OCI-LY7 (cell line): ENCODE results near the gene POMGNT2.

Experiments used
- EZH2phosphoT487 ChIP-seq: fragments of 200-600 bp; sonication (generic); IDR thresholded peaks from 2 replicates; pipeline ENCODE4 v1.6.1; 2018; ENCODE audit warnings: low read depth, borderline replicate concordance, mild to moderate bottlenecking, mixed run types, antibody characterized with exemption, low read length, moderate library complexity, mixed read lengths
- TF ChIP-seq, protein P1 (sequence below): fragments of 200-600 bp; sonication (generic); conservative IDR thresholded peaks from 2 replicates; pipeline ENCODE4 v1.5.1; 2014; ENCODE audit warnings: mild to moderate bottlenecking, antibody characterized with exemption, low read length, moderate library complexity, mixed read lengths

DNA sequence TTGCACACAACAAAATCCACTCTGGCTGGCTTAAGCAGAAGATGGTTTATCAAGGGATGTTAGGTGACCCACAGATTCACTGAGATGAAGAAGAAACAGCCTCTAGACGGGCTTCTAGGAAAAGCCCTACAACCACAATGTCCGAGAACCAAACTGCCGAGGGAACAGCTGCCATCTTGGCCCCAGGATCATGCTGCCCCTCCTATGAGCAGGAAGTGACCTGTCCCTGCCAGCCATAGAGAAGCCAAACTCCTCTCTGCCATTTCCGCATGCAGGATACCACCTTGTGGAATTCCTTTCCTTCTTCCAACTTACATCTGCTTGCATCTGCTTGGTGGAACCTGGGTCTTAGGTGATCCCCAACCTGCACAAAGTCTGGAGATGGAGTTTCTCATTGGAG is 11.4 kb upstream of the POMGNT2 start:
- TF ChIP-seq, protein P1, sequence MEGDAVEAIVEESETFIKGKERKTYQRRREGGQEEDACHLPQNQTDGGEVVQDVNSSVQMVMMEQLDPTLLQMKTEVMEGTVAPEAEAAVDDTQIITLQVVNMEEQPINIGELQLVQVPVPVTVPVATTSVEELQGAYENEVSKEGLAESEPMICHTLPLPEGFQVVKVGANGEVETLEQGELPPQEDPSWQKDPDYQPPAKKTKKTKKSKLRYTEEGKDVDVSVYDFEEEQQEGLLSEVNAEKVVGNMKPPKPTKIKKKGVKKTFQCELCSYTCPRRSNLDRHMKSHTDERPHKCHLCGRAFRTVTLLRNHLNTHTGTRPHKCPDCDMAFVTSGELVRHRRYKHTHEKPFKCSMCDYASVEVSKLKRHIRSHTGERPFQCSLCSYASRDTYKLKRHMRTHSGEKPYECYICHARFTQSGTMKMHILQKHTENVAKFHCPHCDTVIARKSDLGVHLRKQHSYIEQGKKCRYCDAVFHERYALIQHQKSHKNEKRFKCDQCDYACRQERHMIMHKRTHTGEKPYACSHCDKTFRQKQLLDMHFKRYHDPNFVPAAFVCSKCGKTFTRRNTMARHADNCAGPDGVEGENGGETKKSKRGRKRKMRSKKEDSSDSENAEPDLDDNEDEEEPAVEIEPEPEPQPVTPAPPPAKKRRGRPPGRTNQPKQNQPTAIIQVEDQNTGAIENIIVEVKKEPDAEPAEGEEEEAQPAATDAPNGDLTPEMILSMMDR = no peak
- no peak for TF ChIP-seq EZH2phosphoT487
